Embryonic facial prominence (tissue), 1 donor: ENCODE measurements around the gene CASKIN2.

Source experiments
- DNase-seq: peaks from one replicate; pipeline ENCODE4 v3.0.0-alpha.2; 2016; ENCODE audit errors: extremely low spot score

The CASKIN2 gene

DNA sequence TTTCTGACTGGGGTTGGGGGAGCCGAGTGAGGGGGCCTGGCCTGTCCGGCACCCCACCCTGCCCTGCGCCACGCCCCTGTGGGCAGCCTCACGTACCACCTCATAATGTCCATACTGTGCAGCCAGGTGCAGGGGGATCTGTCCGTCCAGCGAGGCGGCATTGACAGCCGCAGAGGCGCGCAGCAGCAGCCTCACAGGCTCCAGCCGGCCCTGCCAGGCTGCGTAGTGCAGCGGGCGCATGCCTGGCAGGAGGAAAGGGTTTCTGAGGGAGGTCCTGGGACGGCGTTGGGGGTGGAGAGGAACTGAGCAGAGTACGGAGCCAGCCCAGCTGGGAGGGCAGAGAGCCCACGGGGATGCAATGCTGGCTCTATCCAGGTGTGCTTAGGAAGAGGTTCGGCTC, 8.4 kb downstream of the CASKIN2 start:
- DNase-seq: no peak

DNA sequence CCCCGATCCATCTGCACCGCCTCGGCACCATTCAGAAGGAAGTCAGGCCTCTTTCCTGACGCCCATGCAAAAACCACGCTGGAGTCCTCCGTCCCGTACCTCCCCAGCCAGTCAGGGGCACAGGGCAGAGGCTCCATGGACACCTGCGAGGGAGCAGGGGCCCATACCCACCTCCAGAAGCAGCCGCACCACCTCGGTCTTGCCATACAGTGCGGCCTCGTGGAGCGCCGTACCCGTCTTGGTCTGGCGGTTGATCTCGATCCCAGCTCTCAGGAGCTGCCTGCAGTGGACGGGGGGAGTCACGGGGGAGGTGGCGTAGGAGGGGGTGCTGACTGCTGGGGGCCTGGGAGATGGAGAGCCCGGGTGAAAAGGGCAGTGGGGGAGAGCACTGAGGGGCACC, 9.2 kb downstream of the CASKIN2 start:
- DNase-seq: no peak

DNA sequence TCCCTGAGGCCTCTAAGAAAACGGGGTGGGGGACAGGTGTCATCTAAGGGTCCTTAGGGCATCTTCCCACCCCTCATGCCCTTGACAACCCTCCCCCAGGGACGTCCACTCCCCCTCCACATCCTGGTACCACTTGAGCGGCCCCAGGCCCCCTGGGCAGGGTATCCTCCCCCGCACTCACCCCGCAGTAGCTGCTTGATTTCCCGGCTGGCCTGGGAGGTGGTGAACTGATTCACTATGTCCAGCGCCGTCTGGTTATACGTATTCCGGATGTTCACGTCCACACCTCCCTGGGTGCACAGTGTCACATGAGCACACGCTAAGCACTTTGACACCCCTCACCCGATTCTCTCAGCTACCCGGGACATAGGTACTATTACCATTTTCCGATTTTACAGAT, 9.7 kb downstream of the CASKIN2 start:
- no peak for DNase-seq

DNA sequence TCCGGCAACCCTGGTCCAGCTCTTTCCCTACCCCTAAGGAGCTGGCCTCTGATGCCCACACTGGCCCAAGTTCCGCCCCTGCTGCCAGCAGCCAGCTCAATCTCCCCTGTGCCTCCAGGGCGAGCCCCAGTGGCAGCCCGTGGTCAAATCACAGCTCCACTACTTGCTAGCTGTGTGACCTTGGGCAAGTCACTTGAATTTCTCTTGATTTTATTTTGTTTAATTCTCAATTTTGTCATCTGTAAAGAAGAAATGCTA, 10.3 kb downstream of the CASKIN2 start:
- no peak for DNase-seq

DNA sequence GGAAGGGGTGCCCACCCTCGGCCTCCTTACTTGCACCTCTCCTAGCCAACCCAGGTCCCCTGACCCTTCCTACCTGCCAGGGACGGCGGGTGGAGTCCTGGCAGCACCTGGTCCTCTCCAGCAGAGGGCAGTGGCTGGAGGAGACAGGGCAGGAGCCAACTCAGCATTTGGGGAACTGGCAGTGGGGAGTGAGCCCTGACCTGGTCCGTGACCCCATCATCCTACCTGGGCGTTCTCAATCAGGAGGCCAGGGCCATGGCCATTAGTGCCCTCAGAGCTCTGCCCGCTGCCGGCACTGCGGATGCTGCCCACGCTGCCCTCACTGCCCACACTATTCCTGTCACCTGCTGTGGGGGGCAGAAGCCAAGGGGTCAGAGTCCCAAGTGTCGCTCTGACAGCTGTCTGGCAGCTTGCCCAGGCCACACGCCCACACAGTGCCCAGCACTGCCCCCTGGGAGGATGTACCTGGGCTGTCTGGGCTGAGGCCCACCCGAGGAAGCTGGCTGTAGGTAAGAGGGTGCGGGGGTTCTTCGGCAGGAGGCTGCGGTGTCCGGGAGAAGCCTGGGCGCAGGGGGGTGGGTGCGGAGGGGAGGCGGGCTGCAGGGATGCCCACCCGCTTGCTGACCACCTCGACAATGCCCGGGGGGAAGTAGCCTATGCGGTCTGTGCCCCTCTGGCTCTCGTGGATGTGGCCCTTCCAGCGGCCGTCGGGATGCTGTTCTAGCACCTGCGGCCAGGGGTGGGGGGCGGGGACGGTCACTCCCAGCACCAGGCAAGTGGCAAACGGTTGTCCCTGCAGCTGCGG, 10.8 kb downstream of the CASKIN2 start:
- no peak for DNase-seq

DNA sequence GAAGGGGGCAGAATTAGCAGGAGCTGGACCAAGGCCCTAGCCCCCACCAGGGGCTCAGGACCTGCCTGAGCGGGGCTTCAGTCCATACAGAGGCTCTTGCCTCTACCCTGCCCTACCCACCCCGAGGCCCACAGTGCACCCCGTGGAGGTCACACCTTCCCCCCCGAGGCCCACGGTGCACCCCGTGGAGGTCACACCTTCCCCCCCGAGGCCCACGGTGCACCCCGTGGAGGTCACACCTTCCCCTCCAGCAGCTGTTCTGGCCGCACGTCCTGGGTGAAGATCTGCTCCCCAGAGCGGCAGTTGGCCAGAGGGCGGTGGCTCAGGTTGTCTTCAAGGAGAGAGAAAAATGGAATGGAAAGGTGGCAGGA, 11.4 kb downstream of the CASKIN2 start:
- no peak for DNase-seq

DNA sequence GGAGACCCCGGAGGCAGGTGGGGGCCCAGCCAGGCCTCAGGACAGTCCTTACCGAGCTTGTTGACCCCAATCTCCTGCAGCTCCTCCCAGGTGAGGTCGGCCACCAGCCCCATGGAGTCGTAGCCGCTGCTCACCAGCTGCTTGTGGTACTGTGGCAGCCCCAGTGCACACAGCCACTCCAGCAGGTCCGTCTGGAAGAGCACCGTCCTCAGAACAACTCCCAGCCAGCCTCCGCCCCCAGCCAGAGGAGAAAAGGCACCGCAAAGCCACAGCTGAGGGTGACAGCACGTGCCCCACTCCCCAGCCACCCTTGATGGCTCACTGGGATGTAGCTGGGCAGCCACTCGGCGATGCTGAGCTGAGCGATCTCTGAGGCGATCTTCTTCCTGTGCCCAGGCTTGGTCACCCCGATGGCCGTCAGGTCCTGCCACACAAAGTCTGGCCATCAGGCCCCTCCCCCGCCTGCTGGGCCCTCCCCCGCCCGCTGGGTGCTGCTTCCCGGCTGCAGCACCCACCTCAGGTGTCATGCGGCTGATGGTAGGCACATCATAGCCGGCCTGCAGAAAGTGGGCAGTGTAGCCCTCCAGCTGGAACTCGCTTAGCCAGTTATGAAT, 11.9 kb downstream of the CASKIN2 start:
- no peak for DNase-seq

DNA sequence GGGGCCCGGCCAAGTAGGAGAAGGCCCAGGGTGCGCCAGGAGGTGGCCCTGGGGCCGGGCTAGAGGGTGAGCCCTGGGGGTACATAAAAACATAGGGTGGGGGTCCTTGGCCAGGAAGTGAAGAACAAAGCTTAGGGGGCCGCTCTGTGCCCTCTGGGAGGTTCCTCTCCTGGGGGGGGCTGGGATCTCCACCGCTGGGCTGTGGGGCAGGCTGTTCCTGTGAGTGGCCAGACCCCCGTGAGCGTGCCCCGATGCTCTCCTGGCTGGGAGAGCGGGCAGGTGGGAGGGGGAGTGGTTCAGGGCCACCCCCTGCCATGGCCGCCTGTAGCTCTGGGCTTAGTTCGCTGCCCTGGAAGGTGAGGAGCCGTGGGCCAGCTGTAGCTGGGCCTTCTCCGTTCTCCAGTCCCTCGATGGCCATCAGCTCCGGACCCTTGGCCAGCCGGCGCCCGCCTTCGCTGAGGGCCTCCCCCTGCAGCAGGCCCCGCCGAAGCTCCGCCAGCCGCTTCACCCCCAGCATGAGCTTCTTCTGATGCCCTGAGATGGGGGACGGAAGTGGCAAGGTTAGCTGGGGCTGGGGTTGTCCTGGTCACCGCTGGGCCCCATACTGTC, 12.5 kb downstream of the CASKIN2 start:
- DNase-seq: no peak

DNA sequence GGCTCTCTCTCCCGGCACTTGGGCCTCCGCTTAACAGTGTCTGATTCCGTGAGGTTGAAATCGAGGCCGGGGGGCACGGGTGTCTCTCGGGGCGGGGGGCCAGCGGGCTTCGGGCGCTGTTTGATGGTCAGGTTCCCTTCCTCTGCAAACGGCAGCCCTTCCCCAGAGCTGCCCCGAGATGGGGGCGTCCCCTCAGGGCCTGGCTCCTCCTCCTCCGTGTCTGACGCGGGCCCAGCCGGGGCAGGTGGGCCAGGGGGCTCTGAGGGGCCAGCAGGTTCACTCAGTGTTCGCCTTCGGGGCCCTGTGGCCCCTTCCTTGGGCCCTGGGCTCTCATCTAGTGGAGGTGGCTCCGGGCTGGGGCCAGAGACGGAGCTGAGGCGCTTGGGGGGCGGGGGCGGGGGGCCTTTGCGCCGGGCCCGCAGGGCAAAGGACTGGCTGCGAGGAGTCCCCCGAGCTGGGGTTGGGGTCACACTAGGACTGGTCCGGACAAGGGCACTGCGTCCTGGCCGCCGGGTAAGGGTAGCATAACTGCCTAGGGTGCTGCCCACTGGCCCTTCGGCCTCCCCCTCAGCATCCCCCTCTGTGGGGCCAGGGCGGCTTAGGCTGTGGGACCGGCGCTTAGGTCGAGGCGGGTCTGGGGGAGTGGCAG, 13.1 kb downstream of the CASKIN2 start:
- no peak for DNase-seq

DNA sequence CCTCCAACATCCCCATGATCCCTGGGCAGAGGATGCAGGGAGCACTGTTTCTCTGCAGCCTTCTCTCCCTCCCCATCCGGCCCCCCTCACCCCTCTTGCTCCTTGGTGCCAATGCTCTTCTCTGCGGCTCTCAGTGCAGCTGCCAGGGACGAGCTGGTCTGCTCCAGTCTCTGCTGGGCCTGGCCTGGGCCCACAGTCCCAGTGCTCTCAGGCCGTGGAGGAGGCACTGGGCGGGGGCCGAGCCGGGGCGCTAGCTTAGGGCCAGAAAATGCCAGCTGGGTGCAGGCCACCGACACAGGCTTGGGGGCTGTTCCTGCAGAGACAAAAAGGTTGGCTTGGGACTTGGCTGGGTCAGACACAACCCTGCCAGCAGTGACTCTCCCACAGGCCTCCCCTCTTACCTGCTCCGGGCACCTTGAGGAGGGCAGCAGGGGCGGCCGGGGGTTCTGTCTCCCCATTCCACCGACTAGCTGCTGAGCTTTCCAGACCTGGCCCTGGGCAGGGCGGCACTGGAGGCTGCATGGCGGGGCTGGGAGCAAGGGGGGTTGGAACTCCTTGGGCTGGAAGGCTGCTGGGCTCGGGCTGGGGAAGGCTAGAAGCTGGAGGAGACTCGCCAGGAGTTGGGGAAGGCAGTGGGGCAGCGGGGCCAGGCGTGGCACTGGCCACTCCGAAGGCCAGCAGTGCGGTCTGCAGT, 13.8 kb downstream of the CASKIN2 start:
- DNase-seq: no peak

DNA sequence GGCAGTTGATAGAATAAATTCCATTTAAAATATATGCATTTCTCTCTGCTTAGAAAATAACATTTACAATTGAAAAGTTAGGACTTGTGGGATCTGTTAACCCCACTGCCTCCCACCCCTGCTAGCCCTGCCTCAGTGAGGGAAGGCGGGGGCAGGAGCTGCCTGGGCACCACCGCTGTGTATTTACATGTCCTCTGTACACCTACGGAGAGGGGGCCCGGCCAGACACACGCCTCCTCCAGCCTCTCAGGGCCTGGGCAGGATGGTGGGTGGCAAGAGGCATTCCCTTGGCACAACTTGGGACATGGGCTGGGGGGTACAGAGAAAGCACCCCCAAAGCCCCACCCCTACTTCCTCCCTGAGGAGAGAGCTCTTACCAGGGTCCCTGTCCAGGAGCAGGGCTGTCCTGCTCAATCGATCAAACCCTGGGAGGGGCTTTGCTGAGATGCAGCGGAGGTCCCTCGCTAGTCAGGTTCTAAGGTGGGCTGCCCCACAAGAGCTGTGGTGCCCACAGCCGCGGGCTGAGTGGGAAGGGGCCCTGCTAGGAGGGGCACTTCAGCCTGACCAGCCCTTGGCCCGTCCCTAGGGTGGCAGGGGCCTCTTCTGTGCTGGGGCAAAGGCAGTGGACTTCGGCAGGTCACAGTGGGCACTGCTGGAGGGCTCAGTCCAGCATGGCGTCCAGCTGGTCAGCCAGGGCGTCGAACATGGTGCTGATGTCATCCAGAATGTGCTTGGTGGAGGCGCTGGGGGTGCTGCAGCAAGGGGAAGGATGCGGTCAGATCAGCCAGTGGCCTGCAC, 14.7 kb downstream of the CASKIN2 start:
- DNase-seq: no peak

DNA sequence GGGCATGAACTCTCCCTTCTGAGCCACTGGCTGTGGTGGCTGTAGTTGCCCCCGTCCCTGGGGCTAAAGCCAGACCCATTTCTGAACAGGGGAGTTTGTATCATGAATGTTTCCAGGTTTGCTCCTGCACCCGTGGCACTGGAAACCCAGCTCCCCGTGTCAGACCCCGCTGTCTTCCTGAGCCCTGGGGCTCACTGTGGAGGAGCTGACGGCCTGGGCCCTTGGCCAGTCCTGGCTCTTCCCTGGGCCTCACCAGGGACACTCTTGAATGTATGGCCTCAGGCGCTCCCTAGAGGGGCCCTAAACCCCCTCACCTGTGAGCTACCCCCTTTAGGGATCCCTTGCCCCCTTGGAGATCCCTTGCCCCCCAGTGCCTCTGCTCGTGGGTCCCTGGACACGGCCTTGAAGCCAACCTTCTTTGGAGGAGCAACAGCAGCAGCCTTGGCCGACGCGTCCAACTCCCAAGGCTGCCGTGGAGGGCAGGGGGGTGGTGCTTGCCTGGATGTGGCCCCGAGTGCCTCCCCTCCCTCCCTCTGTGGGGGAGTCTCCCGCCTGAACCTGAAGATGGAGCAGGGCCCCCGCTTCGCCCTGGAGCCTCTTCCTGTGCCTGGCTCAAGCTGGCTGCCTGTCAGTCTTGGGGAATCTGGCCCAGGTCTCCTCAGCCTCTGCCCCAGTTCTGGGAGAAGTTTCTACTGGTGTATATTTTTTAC, 15.9 kb downstream of the CASKIN2 start:
- DNase-seq: no peak

DNA sequence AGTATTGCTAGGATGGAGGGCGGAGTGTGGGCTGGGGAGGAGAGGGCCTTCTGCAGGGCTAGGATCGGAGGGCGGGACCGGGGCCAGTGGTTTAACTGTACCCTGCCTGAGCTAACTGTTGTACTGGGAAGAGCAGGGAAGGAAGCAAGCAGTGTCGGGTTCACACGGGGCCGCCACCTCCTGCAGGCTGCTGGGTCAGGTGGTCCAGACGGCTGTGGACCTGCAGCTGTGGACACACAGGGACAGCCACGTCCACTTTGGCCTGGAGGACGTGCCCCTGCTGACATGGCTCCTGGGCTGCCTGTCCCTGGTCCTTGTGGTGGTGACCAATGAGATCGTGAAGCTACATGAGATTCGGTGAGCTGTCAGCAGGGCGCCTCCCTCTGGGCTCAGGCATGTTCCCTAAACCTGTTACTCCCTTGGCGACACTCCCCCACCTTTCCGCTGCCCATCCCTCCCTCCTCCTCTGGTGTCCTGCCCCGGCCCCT, 16.6 kb downstream of the CASKIN2 start:
- DNase-seq: no peak

DNA sequence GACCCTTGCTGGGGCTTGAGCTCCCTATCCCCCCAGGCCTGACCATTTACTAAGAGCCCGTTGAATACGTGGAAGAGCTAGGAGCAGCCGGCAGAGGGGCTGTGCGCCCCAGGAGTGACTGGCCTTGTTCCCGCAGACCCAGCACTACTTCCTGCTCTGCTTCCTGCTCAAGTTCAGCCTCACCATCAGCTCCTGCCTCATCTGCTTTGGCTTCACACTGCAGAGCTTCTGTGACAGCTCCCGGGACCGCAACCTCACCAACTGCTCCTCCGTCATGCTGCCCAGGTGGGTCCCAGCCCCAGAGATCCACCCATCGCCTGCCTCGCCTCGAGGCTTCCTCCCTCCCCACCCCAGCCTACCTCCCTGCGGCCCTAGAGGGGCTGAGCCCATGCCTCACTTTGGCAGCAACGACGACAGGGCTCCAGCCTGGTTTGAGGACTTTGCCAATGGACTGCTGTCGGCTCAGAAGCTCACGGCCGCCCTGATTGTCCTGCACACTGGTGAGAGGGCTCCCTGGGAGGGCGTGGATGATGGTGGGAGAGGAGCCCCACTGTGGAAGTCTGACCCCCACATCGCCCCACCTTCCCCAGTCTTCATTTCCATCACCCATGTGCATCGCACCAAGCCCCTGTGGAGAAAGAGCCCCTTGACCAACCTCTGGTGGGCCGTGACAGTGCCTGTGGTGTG, 17.2 kb downstream of the CASKIN2 start:
- DNase-seq: no peak

DNA sequence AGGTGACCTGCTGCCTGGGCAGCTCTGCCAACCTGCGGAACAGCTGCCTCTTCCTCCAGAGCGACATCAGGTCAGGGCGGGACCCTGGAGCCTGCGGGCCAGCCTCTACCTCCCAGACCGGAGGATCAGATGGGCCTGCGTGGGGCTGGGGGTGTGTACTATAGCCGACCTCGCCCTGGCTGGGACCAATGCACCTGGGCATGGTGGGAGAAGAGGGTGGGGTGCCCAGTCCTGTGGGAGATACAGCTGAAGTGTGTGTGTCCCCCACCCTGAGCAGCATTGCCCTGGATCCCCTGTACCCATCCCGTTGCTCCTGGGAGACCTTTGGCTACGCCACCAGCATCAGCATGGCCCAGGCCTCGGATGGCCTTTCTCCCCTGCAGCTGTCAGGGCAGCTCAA, 19.3 kb downstream of the CASKIN2 start:
- DNase-seq: no peak

DNA sequence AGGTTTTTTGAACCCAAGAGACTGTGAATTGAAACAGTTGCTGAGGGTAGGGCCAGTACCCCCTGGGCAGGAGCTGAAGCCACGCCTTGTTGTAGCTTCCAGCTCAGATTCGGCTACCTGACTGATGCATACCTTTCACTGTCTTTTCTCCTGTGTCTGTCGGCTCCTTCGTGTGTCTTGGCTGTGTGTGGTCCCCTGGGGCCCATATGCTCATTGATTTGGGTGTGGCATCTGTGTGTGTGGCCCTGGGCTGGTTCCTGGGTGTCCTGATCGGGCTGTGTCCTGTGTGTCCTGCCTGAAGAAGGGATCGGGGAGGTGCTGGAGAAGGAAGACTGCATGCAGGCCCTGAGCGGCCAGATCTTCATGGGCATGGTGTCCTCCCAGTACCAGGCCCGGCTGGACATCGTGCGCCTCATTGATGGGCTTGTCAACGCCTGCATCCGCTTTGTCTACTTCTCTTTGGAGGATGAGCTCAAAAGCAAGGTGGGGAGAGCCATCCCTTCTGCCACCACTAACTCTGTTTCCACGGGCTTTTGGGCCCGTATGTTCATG, 20.9 kb downstream of the CASKIN2 start:
- no peak for DNase-seq

DNA sequence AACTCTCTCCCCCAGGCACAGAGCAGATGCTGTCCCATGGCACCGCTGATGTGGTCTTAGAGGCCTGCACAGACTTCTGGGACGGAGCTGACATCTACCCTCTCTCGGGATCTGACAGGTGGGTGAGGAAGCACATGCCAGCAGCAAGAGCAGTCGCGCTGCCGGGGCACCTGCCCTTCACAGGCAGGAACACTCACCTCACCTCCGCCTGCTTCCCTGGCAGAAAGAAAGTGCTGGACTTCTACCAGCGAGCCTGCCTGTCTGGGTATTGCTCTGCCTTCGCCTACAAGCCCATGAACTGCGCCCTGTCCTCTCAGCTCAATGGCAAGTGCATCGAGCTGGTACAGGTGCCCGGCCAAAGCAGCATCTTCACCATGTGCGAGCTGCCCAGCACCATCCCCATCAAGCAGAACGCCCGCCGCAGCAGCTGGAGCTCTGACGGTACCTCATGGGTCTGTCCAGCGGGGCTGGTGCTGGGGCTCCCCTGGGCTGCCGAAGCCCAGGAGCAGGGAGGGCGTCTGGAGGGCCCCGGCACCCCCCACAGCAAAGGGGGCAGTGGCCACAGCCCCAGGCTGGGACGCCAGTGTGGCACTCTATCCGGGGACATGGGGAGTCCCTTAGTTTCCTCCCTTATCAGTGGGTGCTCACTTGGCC, 21.7 kb downstream of the CASKIN2 start:
- DNase-seq: no peak

DNA sequence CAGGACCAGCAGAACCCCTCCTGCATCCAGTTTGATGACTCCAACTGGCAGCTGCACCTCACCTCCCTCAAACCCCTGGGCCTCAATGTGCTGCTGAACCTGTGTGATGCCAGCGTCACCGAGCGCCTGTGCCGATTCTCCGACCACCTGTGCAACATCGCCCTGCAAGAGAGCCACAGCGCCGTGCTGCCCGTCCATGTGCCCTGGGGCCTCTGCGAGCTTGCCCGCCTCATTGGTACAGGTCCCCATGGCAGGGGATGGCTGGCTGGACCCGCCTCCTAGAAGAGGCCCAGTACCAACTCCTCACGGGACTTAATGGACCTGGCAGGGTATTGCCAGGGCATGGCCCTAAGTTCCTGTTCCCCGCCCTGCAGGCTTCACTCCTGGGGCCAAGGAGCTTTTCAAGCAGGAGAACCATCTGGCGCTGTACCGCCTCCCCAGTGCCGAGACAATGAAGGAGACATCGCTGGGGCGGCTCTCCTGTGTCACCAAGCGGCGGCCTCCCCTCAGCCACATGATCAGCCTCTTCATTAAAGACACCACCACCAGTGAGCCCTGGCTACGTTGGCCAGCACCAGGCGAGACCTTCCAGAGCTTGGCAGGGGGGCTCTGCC, 22.7 kb downstream of the CASKIN2 start:
- no peak for DNase-seq

DNA sequence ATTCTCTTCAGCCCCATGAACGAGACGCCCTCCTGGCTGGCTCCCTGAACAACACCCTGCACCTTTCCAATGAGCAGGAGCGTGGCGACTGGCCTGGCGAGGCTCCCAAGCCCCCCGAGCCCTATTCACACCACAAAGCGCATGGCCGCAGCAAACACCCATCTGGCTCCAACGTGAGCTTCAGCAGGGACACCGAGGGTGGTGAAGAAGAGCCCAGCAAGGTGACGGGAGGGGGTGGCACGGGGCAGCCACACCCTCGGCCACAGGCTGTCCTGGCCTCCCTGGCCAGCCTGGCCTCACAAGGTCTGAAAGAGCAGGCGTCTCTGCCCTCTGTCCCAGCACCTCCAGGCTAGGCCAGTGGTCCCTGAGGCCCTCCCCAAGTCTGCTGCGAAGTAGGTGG, 23.7 kb downstream of the CASKIN2 start:
- DNase-seq: no peak
